HG03139 (cell line): ENCODE measurements around the gene SCRN1.
"Not testable (repeated sequence)": the region's sequence is repeated elsewhere in the genome, so short reads cannot be mapped to it uniquely, and the experiment has no call there.

Experiments used
- ATAC-seq: cut with Tn5 transposase; IDR thresholded peaks from one replicate; pipeline ENCODE4 v1.9.1; 2021; ENCODE audit not compliant: unreplicated experiment

SCRN1 gene

GRCh38 chr7:29893351-29893965, 96.1 kb downstream of the SCRN1 start:
- no peak for ATAC-seq

DNA sequence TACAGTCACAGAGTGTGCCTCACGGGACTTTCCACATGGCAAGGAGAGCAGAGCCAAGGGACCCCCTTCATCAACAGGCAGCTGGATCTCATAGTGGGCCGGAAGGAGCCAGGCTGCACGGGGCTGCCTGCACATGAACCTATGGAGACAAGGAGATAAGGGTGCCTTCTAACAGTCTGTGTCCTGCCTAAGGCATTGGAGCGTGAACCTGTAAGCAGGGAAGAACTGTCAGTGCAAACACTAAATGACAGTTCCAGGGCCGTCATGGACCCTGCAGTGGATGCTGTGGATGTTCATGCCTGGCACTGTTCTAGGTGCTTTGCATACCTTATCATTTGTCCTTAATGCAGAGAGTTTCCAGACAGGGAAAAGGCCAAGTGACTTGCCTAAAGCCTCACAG, 97.4 kb downstream of the SCRN1 start:
- no peak for ATAC-seq

GRCh38 chr7:29891766-29892165, 97.8 kb downstream of the SCRN1 start:
- ATAC-seq, result no peak

DNA sequence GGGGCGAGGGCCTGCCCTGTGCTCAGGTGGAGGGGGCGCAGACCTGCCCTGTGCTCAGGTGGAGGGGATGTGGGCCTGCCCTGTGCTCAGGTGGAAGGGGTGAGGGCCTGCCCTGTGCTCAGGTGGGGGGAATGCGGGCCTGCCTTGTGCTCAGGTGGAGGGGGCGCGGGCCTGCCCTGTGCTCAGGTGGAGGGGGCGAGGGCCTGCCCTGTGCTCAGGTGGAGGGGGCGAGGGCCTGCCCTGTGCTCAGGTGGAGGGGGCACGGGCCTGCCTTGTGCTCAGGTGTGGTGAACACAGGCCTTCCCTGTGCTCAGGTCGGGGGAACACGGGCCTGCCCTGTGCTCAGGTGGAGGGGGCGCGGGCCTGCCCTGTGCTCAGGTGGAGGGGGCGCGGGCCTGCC, 98.8 kb downstream of the SCRN1 start:
- ATAC-seq, result not testable (repeated sequence)

DNA sequence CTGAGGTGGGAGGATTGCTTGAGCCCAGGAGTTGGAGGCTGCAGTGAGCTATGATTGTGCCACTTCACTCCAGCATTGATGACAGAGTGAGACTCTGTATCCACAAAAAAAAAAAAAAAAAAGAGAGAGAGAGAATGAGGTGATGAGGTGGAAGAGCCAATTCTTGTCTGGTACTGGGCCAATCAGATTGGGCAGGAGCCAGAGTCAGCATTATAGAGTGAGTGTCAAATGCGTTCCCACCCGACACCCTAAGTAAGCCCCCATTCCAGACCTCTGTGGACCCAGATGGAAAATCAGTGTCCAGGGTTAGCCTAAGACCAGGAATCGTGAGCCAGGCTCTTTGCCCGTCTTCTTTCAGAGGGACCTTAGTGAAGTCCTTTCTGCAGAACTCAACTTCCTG, 99.3 kb downstream of the SCRN1 start:
- no peak for ATAC-seq

- no peak for ATAC-seq
These were observed 100.3 kb downstream of the SCRN1 start for GRCh38 chr7:29889288-29889687.

DNA sequence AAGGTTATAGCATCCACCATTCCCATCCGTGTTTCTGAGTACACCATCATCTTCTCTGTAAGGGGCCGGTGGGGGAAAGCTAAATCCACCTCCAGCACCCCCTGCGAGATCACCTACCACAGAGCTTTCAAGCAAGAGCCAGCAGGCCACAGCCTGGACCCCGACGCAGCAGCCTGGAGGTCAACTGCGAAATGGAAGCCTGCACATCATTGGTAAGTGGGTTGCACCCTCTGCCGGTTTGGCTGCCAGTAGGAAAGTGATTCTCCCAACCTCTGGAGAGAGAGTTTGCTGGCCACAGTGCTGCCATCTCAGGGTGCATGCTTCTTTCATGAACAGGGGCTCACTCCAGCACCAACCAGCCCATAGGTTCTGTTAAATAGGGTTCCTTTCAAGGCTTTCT, 101.6 kb downstream of the SCRN1 start:
- ATAC-seq, result no peak

DNA sequence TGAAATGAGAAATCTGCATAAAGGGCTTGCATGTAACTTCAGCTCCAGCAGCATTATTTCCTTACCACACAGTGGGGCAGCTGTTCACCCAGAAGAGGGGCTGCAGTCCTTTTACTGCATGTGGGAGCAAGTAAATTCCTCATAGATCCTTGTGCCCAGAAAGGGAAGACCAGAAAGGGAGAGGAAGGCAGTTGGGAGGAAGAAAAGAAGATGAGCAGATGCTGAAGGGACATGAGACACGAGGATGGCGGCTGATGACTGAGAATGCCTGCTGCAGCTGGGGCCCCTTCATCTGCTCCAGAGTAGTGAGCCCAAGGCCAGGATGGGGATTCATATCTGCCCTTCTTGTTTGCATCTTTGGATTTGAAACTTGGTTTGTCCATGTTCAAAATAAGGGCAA, 102.8 kb downstream of the SCRN1 start:
- ATAC-seq, result no peak

DNA sequence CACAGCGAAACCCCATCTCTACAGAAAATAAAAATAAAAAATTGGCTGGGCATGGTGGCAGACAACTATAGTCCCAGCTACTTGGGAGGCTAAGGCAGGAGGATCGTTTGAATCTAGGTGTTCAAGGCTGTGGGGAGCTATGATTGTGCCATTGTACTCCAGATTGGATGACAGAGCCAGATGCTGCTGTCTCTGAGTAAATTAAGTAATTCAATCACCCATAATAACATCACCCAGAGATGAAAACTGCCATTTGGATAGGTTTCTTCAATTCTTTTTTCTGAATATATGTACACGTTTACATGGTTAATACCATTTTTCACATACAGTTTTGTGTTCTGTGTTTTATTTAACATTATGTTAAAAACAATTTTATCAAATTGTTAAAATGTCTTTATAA, 104.0 kb downstream of the SCRN1 start:
- no peak for ATAC-seq

DNA sequence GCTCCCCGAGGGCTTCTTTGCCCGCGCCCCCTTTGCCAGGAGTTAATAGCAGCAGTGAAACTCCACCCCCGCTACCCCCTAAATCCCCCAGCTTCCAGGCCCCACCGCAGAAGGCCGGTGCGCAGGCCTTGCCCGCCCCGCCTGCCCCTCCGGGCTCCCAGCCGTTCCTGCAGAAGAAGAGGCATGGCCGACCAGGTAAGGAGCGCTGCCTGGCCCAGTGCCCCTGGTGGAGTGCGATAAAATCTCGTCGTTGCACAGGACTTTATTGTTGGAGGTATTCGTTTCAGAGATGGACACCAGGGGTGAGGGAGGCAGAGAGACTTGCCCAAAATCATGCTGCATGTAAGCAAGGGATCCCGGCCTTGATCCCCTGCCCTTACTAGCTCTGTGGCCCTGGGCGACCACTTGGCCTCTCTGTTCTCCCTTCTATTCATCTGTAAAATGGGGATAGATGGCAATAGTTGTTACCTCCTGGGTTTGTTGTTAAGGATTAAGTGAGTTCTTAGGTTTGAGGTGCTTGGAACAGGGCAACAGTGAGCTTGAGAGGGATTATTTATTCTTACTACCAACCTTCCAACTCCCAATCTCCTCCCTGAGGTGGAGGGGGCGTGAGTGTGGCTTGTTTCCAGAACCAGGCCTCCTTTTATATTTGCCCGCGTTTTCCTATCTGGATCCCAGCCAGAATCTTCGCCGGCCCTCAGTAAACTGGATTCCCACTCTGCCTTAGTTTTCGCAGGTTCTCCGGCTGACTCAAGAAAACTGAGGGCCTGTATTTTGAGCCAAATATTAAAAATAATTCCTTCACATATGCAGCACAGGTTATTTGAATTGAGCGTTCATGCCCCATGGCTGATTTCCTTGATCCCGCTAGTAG, 105.0 kb downstream of the SCRN1 start:
- ATAC-seq, result no peak

GRCh38 chr7:29883462-29884398, 105.9 kb downstream of the SCRN1 start:
- ATAC-seq, result no peak

DNA sequence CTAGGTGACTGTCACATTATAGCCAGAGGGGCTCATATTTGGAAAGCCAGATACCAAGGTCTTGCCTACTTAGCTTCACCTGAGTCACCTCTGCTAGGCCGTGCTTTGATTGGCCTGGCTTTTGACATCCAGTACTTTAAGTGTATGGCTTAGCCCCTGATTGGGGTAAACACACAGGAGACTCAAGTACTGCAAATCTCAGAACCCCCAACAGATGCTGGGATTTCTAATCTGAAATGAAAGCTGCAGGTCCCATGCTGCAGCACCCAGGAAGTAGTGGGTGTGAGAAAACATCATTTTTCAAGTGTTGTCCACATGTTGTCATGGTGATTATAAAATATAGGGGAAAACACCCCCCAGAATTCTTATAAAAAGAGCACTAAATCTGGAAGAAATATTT, 107.1 kb downstream of the SCRN1 start:
- no peak for ATAC-seq

- ATAC-seq, result no peak
These were observed 107.9 kb downstream of the SCRN1 start for GRCh38 chr7:29881724-29882123.

DNA sequence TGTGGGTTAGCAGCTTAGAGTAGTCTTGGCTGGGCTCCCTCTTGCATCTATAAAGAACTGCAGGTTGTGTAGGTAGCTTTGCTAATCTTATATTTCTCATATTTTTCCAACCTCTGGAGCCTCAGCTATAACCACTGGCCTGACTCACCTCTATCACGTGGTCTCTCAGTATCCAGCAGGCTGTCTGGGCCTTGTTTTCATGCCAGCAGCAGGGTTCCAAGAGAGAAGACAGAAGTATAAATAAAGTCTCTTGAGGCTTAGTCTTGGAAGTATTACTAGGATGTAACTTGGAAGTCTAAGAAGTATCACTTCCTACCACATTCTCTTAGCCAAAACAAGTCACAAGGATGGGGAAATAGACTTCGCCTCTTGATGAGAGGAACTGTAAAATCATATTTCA, 110.0 kb downstream of the SCRN1 start:
- no peak for ATAC-seq

DNA sequence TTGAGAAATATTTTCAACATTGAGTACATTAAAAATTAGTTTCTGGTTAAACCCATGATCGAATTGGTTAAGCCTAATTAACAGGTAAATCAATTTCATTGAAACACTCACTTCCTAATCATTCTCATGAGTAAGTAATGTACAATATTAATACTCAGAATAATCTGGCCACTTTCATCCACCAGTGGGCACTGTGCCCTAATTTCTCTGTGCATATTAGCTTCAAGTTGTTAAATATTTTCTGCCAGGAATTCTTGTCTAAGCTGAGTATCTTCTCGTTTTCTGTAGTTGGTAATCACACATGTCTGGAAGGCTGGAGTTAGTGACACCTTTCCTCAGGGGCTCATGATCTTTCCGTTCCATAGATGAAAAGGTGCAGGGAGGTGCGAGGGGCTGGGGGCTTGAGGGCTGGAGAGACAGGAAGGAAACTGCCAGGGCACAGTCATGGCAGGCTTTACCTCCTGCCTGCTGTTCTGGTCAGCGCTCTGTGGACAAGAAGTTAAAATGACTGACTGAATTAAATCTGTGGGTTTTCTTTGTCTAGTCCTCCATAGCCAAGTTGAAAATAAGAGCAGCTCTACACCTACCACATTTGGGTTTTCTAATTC, 111.4 kb downstream of the SCRN1 start:
- no peak for ATAC-seq

DNA sequence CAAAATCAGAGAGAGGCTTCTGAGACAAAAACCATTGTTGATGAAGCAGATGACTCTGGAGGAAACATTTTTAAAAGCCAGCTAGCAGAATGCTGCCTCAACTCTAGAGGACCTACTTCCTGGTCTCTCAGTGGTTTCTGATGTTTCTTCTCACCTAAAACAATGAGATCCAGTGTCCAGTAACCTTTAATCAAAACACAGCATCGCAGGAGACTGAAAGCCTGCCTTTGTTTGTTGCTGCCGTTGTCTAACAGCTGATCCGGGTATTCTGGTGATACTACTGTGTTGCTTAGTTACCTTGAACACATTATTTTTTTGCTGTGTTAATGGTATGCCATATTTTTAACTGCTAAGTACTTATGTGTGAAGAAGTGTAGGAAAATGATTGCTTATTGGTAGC, 112.4 kb downstream of the SCRN1 start:
- ATAC-seq, result no peak

DNA sequence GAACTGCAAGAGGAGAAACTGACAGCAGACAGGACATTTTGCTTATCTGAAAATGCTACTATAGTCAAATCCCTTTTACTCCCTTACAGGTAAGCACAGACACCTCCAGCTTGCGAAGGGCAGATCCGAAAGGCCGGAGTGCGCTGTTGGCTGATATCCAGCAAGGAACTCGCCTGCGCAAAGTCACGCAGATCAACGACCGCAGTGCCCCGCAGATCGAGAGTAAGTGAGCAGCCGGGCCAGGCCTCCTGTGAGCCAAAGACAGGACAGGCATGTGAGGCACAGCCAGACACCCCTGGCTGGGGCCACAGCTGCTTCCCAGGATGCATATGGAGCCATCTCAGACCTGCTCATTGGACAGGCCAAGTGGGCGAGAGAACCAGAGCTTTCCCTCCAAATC, 113.9 kb downstream of the SCRN1 start:
- no peak for ATAC-seq

GRCh38 chr7:29873644-29874294, 115.8 kb downstream of the SCRN1 start:
- no peak for ATAC-seq

DNA sequence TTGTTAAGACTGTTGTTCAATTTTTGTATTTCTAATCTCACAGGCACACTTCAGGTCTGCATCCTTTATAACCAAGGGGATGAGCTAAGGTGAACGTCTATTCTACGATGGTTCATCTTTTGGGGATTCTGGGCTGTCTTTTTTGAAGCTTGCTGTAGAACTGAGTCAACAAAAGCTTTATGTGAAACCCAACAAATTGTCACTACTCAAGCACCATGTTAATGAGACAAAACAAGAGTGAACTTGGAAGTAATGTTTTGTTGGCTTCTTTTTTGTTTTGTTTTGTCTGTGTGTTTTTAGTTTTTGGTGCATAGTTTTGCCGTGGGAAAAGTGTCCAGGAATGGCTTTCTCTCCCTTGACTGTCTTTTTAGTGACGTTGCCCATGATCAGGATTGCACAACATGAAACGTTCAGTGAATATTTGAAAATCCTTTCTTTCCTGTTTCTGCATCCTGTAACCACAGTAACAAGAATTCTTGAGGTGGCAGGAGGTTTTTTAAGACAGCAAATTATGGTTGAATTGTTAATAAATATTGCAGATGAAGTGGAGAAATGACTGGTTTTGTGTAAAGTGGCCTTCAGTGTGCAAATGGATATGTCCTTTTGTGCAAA, 117.7 kb downstream of the SCRN1 start:
- ATAC-seq, result no peak
